Bronchial epithelial cell (primary cell): ENCODE results near the gene MRGPRX2. TPM values are rescaled to one million over a fixed set of nuclear protein-coding genes. Genes with fewer than 3 reads are reported as not detected.

Experiments used
- DNase-seq: peaks from one replicate; pipeline ENCODE4 v3.0.0-alpha.2; 2010; ENCODE audit warnings: low read depth
- FAIRE-seq: peaks from 2 replicates; lab custom pipeline; 2011; peaks lifted over from hg19 to GRCh38; lab: Jason Lieb, UNC
- H3K27me3 ChIP-seq: 2 replicates; pipeline ENCODE4 v1.5.1; 2011; ENCODE audit warnings: low read length; ENCODE audit not compliant: control insufficient read depth, insufficient read depth
- H3K36me3 ChIP-seq: 2 replicates; pipeline ENCODE4 v1.5.1; 2011; ENCODE audit warnings: low read length; ENCODE audit not compliant: control insufficient read depth, insufficient read depth
- H3K4me3 ChIP-seq: 2 replicates; pipeline ENCODE4 v1.5.1; 2011; ENCODE audit warnings: mild to moderate bottlenecking, low read depth, low read length, control low read depth
- CTCF ChIP-seq: IDR thresholded peaks from 2 replicates; pipeline ENCODE4 v1.5.1; 2011; ENCODE audit warnings: mild to moderate bottlenecking, moderate library complexity, low read length, control low read depth, inconsistent platforms; ENCODE audit not compliant: insufficient read depth, severe bottlenecking
- total RNA-seq: library from RNA; depleted of rRNA; stranded (reverse); fragments of >200 nt; gene quantifications from 2 replicates; pipeline ENCODE4 v1.2.1, GENCODE V29; 2014

The MRGPRX2 gene
- total RNA-seq, 1 donor from 2014 or later: not detected

GRCh38 chr11:19032990-19033389 lies 27.5 kb downstream of the MRGPRX2 start:
- Histone ChIP-seq H3K4me3 (no peak overlapping the region), H3K36me3 (no peaks in the 10 kb centered on the region), H3K27me3 (no peaks in the 10 kb centered on the region)
- no peak for FAIRE-seq
- TF ChIP-seq CTCF: no peak
- DNase-seq: no peak

GRCh38 chr11:19027829-19028595 lies 32.5 kb downstream of the MRGPRX2 start:
- no peak for TF ChIP-seq CTCF
- Histone ChIP-seq H3K36me3 (no peaks in the 10 kb centered on the region), H3K4me3 (no peak overlapping the region), H3K27me3 (peaks cover 11% of the 10 kb centered on the region)
- DNase-seq: peak; percentile 99
- FAIRE-seq: peak; percentile 64

GRCh38 chr11:19026862-19027261 lies 33.7 kb downstream of the MRGPRX2 start:
- no peaks in the 10 kb centered on the region for H3K36me3 ChIP-seq
- H3K27me3 ChIP-seq: peaks cover 11% of the 10 kb centered on the region
- FAIRE-seq (no peak), DNase-seq (no peak)
- no peak overlapping the region for H3K4me3 ChIP-seq
- TF ChIP-seq CTCF: no peak

- FAIRE-seq (peak; percentile 60), DNase-seq (peak; percentile 38)
- no peaks in the 10 kb centered on the region for H3K36me3 ChIP-seq
- peaks cover 11% of the 10 kb centered on the region for H3K27me3 ChIP-seq
- no peak overlapping the region for H3K4me3 ChIP-seq
- TF ChIP-seq CTCF: no peak
Observed at GRCh38 chr11:19025481-19026406, 34.8 kb downstream of the MRGPRX2 start.

GRCh38 chr11:19020831-19021230 lies 39.7 kb downstream of the MRGPRX2 start:
- Histone ChIP-seq H3K36me3 (no peaks in the 10 kb centered on the region), H3K27me3 (peaks cover 11% of the 10 kb centered on the region), H3K4me3 (no peak overlapping the region)
- no peak for TF ChIP-seq CTCF
- FAIRE-seq: no peak
- DNase-seq: no peak
